MCF 10A (cell line): ENCODE measurements around the gene NTS. TPM values are rescaled to one million over a fixed set of nuclear protein-coding genes. Genes with fewer than 3 reads are reported as not detected.
A peak's percentile ranks its signal among the peaks of the same experiment; 100 is the strongest.

Experiments
- BruUV-seq: library from RNA; stranded (reverse); fragments of 400-500 nt; replicated peaks from 2 replicates; lab custom pipeline; 2021; lab: Mats Ljungman, UMichigan
- CTCF ChIA-PET: fragments of 300-600 bp; sonication (Branson Sonifier 250); formaldehyde crosslinking; extraction: SDS; loops from one replicate; lab custom pipeline; 2021; ENCODE audit warnings: antibody characterized with exemption, inconsistent platforms; lab: Yijun Ruan, JAX
- POLR2A ChIA-PET: fragments of 300-600, 350-650 bp; sonication (Branson Sonifier 250); formaldehyde crosslinking; extraction: SDS; loops from one replicate; lab custom pipeline; 2020; ENCODE audit warnings: antibody characterized with exemption, inconsistent platforms; lab: Yijun Ruan, JAX
- DNase-seq: peaks from one replicate; pipeline ENCODE4 v3.0.0-alpha.2; 2018; ENCODE audit not compliant: unreplicated experiment
- H3K27ac Mint-ChIP-seq: one replicate; pipeline ENCODE4 v1.8.0; 2022; ENCODE audit warnings: mild to moderate bottlenecking, low read depth, mixed read lengths; ENCODE audit not compliant: unreplicated experiment
- H3K27me3 Mint-ChIP-seq: one replicate; pipeline ENCODE4 v1.8.0; 2022; ENCODE audit warnings: mixed read lengths; ENCODE audit not compliant: insufficient read depth, unreplicated experiment
- H3K36me3 Mint-ChIP-seq: one replicate; pipeline ENCODE4 v1.8.0; 2022; ENCODE audit warnings: mild to moderate bottlenecking, moderate library complexity, mixed read lengths; ENCODE audit not compliant: insufficient read depth, unreplicated experiment
- H3K4me1 Mint-ChIP-seq: one replicate; pipeline ENCODE4 v1.8.0; 2022; ENCODE audit warnings: mixed read lengths; ENCODE audit not compliant: insufficient read depth, unreplicated experiment
- H3K4me3 Mint-ChIP-seq: one replicate; pipeline ENCODE4 v1.8.0; 2022; ENCODE audit warnings: mild to moderate bottlenecking, moderate library complexity, mixed read lengths; ENCODE audit not compliant: unreplicated experiment
- H3K9me3 Mint-ChIP-seq: one replicate; pipeline ENCODE4 v1.8.0; 2022; ENCODE audit warnings: mixed read lengths; ENCODE audit not compliant: unreplicated experiment
- intact Hi-C: fragments of 100-400 bp; cut with micrococcal nuclease; formaldehyde crosslinking; loops from 2 replicates; pipeline ENCODE4 v1.14.1; 2022
- total RNA-seq: library from RNA; stranded (reverse); gene quantifications from 2 replicates; pipeline ENCODE4 v1.2.3, GENCODE V29; 2022
- TF ChIP-seq, protein P1 (sequence below): fragments of 200-600 bp; IDR thresholded peaks from one replicate; pipeline ENCODE4 v1.8.0; 2022; ENCODE audit warnings: antibody characterized with exemption, mild to moderate bottlenecking; ENCODE audit not compliant: unreplicated experiment

NTS gene
- total RNA-seq, 1 experiment from 2014 or later = not detected

DNA sequence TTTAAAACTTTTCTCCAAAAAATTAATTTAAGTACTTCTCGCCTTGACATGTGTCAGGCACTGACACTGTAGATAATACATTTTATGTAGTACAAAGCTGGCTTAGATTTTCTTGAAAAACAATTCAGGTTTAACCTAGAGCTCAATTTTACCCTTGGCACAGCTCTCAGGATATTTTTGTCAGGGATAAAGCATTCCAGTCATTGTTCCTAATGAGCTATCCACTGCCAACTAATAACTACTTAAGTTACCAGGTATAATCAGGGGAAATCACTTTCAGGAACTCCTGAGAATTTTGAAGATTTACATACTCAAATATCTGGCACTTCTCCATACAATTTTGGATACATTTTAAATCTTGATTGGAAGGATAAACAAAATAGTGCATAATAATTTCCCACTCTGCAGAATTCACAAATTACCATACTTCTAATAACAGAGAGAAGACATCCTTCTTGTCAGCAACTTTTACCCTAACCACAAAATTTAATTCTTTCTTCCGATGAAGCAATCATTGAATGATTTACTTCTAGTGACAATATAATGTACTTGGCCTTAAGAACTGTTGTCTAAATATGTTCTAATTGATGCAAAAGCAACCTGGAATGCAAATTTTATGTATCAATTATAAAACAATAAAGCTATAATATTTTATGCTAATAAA, 42.6 kb upstream of the NTS start:
- TF ChIP-seq, protein P1, sequence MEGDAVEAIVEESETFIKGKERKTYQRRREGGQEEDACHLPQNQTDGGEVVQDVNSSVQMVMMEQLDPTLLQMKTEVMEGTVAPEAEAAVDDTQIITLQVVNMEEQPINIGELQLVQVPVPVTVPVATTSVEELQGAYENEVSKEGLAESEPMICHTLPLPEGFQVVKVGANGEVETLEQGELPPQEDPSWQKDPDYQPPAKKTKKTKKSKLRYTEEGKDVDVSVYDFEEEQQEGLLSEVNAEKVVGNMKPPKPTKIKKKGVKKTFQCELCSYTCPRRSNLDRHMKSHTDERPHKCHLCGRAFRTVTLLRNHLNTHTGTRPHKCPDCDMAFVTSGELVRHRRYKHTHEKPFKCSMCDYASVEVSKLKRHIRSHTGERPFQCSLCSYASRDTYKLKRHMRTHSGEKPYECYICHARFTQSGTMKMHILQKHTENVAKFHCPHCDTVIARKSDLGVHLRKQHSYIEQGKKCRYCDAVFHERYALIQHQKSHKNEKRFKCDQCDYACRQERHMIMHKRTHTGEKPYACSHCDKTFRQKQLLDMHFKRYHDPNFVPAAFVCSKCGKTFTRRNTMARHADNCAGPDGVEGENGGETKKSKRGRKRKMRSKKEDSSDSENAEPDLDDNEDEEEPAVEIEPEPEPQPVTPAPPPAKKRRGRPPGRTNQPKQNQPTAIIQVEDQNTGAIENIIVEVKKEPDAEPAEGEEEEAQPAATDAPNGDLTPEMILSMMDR = no peak
- no peak overlapping the region for H3K27ac Mint-ChIP-seq
- no peaks in the 10 kb centered on the region for H3K36me3 Mint-ChIP-seq
- no TSS peak for BruUV-seq
- ChIA-PET CTCF (interaction anchor here (1.2 kb wide), 1 partner anchor 26 kb away, joined by 3 read pairs; no protein-coding TSS in a partner anchor), POLR2A (interaction anchor here (0.7 to 1.6 kb wide), 5 partner anchors 9 to 920 kb away, joined by 3 to 5 read pairs (median 3); no protein-coding TSS in a partner anchor)
- intact Hi-C loops = no loop called here
- peaks cover 10% of the 10 kb centered on the region for H3K9me3 Mint-ChIP-seq
- DNase-seq = no peak
- no peak overlapping the region for H3K4me3 Mint-ChIP-seq
- peaks cover 39% of the 10 kb centered on the region for H3K4me1 Mint-ChIP-seq
- H3K27me3 Mint-ChIP-seq = no peaks in the 10 kb centered on the region

DNA sequence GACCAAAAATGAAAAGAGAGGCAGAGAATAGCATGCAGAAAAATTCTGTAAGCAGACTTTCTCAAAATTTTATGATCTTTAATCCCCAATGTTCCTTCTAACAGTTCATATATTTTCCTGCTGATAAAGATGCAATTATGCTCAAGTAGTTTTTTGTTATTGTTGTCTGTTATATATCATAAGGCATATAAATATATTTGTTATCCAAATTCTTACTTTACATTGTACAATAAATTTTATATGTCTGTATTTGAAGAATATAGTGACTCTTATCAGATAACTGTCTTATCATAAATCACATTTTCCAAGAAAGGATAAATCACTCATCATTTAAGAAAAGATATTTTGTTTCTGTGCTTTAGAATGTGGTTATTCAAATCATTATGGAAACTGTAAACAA, 40.5 kb upstream of the NTS start:
- H3K4me3 Mint-ChIP-seq = peak overlapping the region; percentile 62
- CTCF ChIA-PET = no interaction called here
- POLR2A ChIA-PET = no interaction called here
- BruUV-seq = no TSS peak
- H3K9me3 Mint-ChIP-seq = no peaks in the 10 kb centered on the region
- intact Hi-C loops = no loop called here
- no peak for DNase-seq
- no peak overlapping the region for H3K27ac Mint-ChIP-seq
- TF ChIP-seq, protein P1 = no peak
- peaks cover 37% of the 10 kb centered on the region for H3K4me1 Mint-ChIP-seq
- H3K27me3 Mint-ChIP-seq = no peaks in the 10 kb centered on the region
- H3K36me3 Mint-ChIP-seq = no peaks in the 10 kb centered on the region

DNA sequence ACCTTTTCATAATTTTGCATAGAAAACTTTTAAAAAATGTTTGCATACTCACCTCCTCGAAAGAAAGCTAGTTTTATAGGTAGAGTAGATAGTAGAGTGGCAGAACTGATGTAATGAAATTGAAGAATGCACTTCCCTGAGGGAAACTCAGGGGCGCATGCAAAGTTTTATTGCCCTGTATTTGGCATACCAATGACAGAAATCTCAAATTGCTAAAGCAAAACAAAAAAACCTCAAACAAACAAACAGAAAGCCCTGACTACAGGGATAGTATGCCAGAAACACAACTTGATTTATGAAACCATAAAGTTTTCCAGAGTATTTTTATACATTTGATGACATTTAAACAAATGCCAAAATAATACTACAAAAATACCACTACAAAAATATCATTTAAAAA, 39.7 kb upstream of the NTS start:
- Mint-ChIP-seq H3K9me3 (no peaks in the 10 kb centered on the region), H3K4me3 (peak overlapping the region; percentile 62), H3K4me1 (peaks cover 30% of the 10 kb centered on the region), H3K27me3 (no peaks in the 10 kb centered on the region), H3K36me3 (no peaks in the 10 kb centered on the region), H3K27ac (peak overlapping the region; percentile 51)
- intact Hi-C loops = no loop called here
- ChIA-PET CTCF (interaction anchor here (0.7 kb wide), 1 partner anchor 33 kb away, joined by 4 read pairs; no protein-coding TSS in a partner anchor), POLR2A (interaction anchor here (0.7 to 3.2 kb wide), 5 partner anchors 9 to 912 kb away, joined by 3 to 20 read pairs (median 3); no protein-coding TSS in a partner anchor)
- TF ChIP-seq, protein P1 = no peak
- no TSS peak for BruUV-seq
- peak; percentile 50 for DNase-seq

DNA sequence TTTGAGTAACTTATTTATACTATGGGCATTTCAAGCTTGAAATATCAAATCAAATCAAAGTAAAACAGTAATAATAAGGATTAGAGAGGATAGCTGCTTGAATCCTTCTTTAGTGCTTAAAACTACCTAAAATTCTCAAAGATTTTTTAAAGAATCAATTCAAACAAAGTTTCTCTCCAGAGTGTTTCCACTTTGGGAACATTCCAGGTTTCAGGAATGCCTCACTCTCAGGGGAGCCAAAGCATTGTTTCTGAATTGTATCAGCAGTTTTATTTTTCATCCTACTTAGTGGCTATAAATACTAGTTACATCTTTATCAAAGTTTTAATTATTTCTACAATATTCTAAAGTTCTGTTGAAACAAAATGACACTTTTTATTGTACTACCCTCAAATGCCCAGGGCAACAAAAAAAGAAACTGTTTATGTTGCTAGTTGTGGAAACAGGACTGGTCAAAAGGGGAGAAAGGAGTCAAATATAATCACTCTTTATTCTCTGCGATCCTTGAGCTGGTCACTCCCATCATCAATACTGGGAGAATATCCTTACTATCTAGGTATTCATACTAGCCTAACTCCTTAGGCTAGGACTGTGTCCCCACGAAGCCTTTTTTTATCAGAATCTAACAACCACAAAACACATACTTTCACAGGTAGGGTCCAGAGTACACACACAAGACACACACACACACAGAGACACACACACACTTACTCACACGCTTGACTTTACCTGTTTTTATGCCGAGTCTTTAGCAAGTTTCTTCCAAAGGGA, 38.5 kb upstream of the NTS start:
- POLR2A ChIA-PET = interaction anchor here (0.5 to 3.2 kb wide), 10 partner anchors 12 to 924 kb away, joined by 3 to 20 read pairs (median 5); partner anchors contain the start of gene SLC6A15
- Mint-ChIP-seq H3K27ac (peak overlapping the region; percentile 96), H3K36me3 (no peaks in the 10 kb centered on the region), H3K4me3 (peak overlapping the region; percentile 85), H3K4me1 (peaks cover 26% of the 10 kb centered on the region), H3K9me3 (no peaks in the 10 kb centered on the region), H3K27me3 (no peaks in the 10 kb centered on the region)
- CTCF ChIA-PET = interaction anchor here (0.6 to 3.6 kb wide), 10 partner anchors 9 to 359 kb away, joined by 3 to 18 read pairs (median 4); no protein-coding TSS in a partner anchor
- intact Hi-C loops = no loop called here
- peak; percentile 53 for DNase-seq
- BruUV-seq = TSS peak; percentile 55
- TF ChIP-seq, protein P1 = no peak
